Fibroblast of pulmonary artery (primary cell): ENCODE measurements around the gene CPVL.

Experiments used
- DNase-seq: peaks from one replicate; pipeline ENCODE4 v3.0.0-alpha.2; 2010; ENCODE audit warnings: low read depth
- H3K4me3 ChIP-seq: replicated peaks from 2 replicates; pipeline ENCODE4 v1.5.1; 2011; ENCODE audit warnings: low read depth, mild to moderate bottlenecking, control low read depth, low read length, moderate library complexity
- TF ChIP-seq, protein P1 (sequence below): IDR thresholded peaks from 2 replicates; pipeline ENCODE4 v1.5.1; 2011; ENCODE audit warnings: mild to moderate bottlenecking, control low read depth, low read length, inconsistent platforms; ENCODE audit errors: missing control alignments

The CPVL gene

DNA sequence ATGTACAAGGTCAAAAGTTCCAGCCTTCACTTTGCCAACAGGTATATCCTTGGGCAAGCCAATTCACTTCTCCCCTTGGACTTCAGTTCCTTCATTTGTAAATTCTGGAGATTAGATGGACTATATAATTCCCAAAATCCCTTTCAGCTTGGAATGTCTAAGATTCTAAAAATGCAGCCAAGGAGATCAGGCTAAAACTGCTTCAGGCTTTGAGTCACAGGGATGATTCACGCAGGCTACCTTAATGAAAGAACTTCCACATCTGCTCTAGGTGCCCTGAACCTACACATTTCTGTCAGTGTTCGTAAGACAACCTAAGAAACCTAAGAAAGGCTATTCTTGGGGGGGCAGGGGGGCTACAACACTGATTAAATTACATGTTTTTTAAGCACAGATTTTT, 7.1 kb downstream of the CPVL start:
- H3K4me3 ChIP-seq, result no peak overlapping the region
- DNase-seq, result no peak
- TF ChIP-seq, protein P1, sequence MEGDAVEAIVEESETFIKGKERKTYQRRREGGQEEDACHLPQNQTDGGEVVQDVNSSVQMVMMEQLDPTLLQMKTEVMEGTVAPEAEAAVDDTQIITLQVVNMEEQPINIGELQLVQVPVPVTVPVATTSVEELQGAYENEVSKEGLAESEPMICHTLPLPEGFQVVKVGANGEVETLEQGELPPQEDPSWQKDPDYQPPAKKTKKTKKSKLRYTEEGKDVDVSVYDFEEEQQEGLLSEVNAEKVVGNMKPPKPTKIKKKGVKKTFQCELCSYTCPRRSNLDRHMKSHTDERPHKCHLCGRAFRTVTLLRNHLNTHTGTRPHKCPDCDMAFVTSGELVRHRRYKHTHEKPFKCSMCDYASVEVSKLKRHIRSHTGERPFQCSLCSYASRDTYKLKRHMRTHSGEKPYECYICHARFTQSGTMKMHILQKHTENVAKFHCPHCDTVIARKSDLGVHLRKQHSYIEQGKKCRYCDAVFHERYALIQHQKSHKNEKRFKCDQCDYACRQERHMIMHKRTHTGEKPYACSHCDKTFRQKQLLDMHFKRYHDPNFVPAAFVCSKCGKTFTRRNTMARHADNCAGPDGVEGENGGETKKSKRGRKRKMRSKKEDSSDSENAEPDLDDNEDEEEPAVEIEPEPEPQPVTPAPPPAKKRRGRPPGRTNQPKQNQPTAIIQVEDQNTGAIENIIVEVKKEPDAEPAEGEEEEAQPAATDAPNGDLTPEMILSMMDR, result no peak

DNA sequence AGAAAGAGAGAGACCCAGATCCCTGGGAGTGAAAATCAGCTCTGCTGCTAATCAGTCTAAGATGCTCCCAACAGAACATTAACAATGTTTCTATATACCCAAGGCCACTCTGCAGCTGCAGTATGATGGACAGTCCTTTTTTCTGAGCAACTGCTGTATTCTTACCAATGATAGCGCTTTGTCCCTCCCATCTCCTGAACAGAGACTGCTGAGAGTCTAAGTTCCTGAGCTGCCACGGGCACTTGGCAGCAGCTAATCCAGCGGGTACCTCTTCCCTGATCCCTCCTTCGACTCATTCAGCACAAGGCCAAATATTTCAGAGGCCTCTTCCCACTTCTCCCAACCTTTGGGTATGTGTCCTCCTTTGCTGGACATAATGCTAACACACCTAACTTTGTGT, 7.7 kb downstream of the CPVL start:
- no peak overlapping the region for H3K4me3 ChIP-seq
- TF ChIP-seq, protein P1, result no peak
- DNase-seq, result no peak

DNA sequence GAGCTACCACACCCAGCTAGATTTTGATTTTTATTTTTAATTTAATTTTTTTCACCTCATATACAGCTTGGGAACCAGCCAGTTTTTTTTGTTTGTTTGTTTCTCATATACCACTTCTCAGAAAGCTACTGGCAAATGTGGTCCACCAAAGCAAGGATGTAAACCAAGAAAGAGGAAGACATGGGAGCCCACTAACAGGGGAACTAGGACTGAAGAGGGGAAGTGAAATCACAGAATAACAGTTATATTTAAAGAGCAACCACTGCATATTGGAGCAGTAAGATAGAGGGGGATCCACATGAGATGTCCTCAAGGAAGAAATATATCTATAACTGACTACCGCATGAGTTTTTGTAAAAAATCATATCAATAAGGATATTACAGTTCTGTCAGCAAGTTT, 10.5 kb downstream of the CPVL start:
- TF ChIP-seq, protein P1, result no peak
- DNase-seq, result no peak
- no peak overlapping the region for H3K4me3 ChIP-seq

DNA sequence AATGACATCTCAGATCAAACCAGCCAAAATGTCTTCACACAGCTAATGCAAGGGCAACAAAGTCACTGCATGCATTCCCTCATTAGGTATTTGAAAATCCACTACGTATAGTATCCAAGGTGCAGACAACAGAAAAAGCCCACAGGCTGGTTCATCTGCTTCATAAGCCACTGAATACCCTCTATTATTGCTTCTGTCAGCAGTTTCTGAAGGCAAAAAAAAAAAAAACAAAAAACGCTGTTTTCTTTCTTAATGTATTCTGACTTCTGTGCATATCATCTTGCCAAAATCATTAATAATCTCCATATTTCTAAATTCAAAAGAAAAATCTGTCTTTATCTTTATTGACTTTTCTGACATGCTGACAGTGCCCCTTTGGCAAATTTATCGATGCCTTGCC, 13.4 kb downstream of the CPVL start:
- no peak overlapping the region for H3K4me3 ChIP-seq
- TF ChIP-seq, protein P1, result no peak
- no peak for DNase-seq

DNA sequence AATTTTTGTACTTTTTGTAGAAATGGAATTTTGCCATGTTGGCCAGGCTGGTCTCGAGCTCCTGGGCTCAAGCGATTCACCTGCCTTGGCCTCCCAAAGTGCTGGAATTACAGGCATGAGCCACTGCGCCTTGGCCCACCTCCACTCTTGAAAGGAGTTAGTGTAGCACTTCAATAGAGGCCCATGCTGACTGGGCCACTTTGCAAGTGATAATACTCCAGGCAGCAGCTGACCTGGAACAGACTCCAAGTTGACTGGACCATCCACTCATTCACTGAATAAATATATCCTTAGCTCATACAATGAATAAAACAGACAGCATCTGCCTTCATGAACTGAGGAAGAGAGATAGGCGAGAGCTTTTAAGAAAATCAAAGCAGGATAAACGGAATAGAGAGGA, 14.7 kb downstream of the CPVL start:
- no peak overlapping the region for H3K4me3 ChIP-seq
- no peak for DNase-seq
- TF ChIP-seq, protein P1, result no peak

DNA sequence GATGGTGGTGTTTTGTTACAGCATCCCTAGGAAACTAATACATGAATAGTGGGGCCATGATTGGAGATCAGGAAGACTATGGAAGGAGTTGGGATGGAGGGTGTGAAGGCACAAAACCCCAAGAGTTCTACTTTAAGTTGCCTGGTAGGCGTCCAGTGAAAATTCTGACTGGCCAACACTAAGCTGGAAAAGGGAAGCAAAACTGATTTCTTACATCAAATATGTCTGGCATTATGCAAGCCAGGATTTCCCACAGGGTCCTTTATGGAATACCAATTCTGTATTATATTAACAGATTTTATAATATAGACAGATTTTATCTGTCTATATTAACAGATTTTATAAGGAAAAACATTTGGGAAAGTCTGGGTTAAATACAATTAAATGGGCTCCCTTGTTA, 16.2 kb downstream of the CPVL start:
- TF ChIP-seq, protein P1, result no peak
- H3K4me3 ChIP-seq, result no peak overlapping the region
- no peak for DNase-seq

DNA sequence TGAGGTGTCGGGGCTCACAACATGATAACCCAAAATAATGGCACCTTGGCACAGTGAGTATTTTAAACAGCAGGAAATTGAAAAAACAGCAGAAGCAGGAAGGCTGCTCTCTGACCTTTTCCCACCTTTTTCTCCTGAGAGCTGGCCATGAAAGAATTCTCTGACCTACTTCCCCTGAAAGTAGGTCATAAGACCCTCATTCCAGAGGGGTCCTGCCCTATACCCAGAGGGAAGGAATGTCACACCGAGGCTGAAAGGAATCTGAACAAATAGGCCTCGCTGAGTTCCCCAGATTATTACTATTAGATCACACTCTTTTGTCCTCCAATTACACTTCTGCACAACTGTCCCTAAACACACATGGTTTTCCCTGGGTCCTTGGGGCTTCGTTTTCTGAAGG, 18.8 kb downstream of the CPVL start:
- DNase-seq, result no peak
- TF ChIP-seq, protein P1, result no peak
- no peak overlapping the region for H3K4me3 ChIP-seq
